Stimulated activated CD4-positive, alpha-beta T cell treated with anti-CD3 and anti-CD28 coated beads, TNF-alpha, amount 100 ng/mL, for 4 hours (primary cell): ENCODE results near the gene NDUFS5.
"Not testable (repeated sequence)": the region's sequence is repeated elsewhere in the genome, so short reads cannot be mapped to it uniquely, and the experiment has no call there.

Source experiments
- DNase-seq, 3 experiments: peaks; one replicate each; pipeline ENCODE4 v3.0.0-alpha.2; 2020; ENCODE audit warnings: low read depth in 3 of 3

Gene NDUFS5

GRCh38 chr1:39016604-39017171, 9.5 kb upstream of the NDUFS5 start:
- DNase-seq = no peak

DNA sequence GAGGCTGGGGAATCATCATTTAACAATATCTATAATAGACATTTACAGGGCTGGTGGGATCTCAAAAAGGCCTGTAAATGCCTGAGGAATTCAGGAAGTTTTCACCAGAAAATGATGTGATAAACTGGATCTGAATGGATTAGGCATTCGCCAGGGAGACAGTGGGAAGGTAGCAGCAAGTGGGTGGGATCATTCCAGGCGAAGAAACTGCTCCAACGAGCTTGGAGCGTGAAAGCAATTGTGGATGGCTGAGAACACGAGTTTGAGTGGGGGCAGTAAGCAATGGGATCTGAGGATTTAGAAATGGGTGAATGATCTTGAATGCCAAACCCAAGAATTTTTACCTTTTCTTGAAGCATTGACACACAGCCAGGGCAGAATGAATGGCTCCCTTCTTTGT, 8.9 kb upstream of the NDUFS5 start:
- DNase-seq = no peak

DNA sequence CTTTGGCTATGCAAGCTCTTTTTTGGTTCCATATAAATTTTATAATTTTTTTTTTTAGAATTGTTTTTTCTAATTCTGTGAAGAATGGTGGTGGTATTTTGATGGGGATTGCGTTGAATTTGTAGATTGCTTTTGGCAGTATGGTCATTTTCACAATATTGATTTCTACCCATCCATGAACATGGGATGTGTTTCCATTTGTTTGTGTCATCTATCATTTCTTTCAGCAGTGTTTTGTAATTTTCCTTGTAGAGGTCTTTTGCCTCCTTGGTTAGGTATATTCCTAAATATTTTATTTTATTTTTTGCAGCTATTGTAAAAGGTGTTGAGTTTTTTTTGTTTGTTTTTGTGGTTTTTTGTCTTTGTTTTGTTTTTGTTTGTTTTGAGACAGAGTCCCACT, 5.7 kb upstream of the NDUFS5 start:
- DNase-seq = not testable (repeated sequence)

GRCh38 chr1:39021426-39021825, 4.7 kb upstream of the NDUFS5 start:
- DNase-seq = no peak

GRCh38 chr1:39023140-39023539, 3.0 kb upstream of the NDUFS5 start:
- no peak for DNase-seq

DNA sequence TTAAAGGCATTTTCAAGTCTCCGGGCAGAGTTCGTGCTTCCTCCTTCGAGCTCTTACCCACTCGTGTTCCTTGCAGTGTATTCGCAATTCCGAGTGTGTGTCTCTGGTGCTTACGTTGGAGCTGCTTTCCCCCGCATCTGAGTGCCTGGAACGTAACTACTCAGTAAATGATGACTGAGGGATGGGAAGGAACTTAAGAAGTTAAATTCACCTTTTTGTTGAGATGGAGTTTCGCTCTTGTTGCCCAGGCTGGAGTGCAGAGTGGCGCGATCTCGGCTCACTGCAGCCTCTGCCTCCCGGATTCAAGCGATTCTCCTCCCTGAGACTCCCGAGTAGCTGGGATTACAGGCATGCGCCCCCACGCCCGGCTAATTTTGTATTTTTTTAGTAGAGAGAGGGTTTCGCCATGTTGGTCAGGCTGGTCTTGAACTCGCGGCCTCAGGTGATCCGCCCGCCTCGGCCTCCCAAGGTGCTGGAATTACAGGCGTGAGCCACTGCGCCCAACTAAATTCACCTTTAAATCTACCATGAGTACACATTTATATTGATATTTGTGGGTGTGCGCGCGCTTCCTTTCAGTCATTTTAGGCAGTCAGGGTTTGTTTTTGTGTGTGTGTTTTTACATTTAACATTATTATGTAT, 837 bp downstream of the NDUFS5 start:
- no peak for DNase-seq

DNA sequence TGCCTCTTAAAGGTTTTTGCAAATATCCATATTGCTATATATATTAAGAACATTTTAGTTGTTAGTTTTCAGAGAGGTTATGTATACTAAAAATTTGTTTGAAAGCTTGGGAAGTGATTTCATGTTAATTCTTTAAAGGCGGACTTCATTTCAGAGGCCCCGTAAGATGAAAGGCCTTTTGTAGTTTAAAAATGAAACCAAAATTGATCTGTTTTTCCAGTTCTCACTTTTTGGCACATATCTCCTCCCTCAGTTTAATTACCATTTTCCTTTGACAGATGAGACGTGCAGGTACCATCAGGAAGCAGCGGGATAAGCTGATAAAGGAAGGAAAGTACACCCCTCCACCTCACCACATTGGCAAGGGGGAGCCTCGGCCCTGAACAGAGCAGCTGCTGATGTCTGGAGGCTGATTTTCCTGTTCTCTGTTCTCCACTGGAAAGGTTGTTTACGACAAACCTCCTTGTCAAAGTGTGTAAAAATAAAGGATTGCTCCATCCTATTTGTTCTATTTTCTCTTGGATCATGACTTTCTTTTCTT, 8.0 kb downstream of the NDUFS5 start:
- DNase-seq = no peak

- DNase-seq = no peak
Observed at GRCh38 chr1:39036678-39037077, 10.5 kb downstream of the NDUFS5 start.

DNA sequence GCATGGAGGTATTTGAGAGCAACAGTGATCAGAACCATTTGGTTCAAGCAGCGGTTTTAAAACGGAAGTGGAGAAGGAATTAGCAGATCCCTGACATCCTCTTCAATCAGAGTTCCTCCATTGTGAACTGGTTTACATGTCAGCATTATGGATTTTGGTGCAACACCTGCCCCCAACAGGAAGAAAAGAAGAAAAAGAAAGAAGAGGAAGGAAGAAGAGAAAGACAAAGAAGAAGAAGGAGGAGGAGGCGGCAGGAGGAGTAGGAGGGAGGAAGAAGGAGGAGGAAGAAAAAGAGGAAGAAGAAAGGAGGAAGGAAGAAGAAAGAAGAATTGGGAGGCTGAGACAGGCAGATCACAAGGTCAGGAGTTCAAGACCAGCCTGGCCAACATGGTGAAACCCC, 17.4 kb downstream of the NDUFS5 start:
- no peak for DNase-seq

GRCh38 chr1:39044762-39045161, 18.6 kb downstream of the NDUFS5 start:
- no peak for DNase-seq

GRCh38 chr1:39045231-39045630, 19.1 kb downstream of the NDUFS5 start:
- no peak for DNase-seq

DNA sequence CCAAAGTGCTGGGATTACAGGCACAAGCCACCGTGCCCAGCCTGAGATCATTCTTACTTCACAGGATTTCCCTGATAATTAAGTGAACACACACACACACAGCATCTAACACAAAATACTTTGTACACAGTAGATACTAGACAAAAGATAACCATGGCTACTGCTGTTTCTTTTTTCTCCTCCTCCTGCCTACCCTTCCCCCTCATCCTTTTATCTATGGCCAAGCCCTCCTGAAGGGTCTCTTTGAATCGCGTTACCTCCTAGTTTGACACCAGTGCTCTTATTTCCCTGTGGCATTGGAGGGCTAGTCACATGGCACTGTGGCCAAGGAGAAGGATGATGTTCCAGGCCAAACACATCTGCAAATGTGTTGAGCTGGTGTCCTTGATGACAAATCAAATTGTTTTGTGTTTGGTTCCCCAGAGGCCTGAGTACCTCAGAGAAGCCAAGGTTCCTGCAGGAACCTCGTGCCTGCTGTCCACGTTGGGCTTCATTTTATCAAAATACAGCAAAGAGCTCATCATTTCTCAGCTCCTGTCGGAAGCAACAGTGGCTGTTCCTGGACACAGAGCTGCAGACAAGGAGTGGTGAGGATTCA, 20.6 kb downstream of the NDUFS5 start:
- no peak for DNase-seq

DNA sequence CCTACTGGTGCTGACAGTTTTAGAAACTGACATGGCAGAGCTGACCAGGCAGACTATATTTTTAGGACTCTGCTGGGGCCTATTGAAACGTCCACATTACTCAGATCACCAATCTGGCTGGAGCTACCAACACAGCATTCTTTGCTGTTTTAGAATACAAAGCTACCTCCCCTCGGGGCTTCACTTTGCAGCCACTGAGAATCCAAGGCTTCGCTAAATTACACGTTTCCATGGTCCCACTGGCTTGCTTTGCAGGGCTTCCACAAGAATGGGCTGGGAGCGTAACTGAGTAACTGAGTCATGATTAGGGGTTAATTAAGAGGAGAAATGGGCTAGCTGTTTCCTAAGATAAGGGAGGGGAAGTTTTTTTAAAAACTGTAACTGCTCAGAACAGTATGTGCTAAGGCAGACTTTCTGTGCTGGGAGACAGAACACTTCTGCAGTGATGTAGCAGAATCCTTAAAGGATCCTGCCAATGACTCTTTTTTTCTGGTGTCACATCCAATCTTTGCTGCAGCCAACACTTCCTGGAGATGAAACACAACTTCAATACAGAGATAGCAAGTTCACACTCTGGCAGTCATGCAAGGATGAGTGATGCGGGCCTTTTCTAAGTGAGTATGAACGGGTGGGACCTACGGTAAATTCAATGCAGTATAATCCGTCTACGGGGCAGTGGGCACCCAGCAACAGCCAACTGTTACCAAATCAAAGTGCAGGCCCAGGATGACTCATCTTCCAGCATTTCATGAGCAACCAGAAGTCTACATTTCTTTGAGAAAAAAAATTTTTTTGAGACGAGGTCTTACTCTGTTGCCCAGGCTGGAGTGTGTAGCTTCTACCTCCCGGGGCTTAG, 21.5 kb downstream of the NDUFS5 start:
- no peak for DNase-seq

- no peak for DNase-seq
Observed at GRCh38 chr1:39048745-39049370, 22.7 kb downstream of the NDUFS5 start.

GRCh38 chr1:39050001-39050400, 23.9 kb downstream of the NDUFS5 start:
- DNase-seq = no peak

- not testable (repeated sequence) for DNase-seq
Observed at GRCh38 chr1:39051193-39051850, 25.2 kb downstream of the NDUFS5 start.

GRCh38 chr1:39051956-39052355, 25.8 kb downstream of the NDUFS5 start:
- DNase-seq = no peak

- DNase-seq = not testable (repeated sequence)
Observed at GRCh38 chr1:39055213-39055710, 29.1 kb downstream of the NDUFS5 start.

DNA sequence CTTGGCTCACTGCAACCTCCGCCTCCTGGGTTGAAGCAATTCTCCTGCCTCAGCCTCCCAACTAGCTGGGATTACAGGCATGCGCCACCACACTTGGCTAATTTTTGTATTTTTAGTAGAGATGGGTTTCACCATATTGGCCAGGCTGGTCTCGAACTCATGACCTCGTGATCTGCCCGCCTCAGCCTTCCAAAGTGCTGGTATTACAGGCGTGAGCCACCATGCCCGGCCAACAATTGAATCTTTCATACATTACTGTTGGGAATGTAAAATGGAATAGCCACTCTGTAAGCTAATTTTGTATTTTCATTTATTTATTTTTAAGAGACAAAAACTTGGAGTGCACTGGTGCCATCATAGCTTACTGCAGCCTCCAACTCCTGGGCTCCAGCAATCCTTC, 35.4 kb downstream of the NDUFS5 start:
- not testable (repeated sequence) for DNase-seq

- no peak for DNase-seq
Observed at GRCh38 chr1:39061951-39062350, 35.8 kb downstream of the NDUFS5 start.

- DNase-seq = no peak
Observed at GRCh38 chr1:39063191-39063590, 37.0 kb downstream of the NDUFS5 start.
